Measurements from ENCODE around the gene FRMD4A. TPM values are rescaled to one million over a fixed set of nuclear protein-coding genes. Genes with fewer than 3 reads are reported as not detected.
A peak's percentile ranks its signal among the peaks of the same experiment; 100 is the strongest.

FRMD4A gene
- total and polyA plus RNA-seq, 2 experiments from 2014 or later = 5.4 to 10.3 TPM

DNA sequence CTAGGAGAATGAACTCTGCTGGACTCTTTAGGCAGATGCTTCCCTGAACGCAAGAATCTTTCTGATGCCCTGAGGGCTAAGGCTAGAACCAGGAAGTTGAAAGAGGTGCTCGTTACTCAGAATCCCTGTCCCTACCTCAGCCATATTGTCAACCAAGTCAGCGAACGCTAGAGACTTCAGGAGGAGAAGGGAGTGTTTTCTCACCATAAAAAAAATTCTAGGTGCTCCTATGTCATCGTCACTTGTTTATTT, 384.6 kb downstream of the FRMD4A start:
- peak overlapping the region; percentile 7 for H3K4me2 ChIP-seq
- no peak for DNase-seq (ENCODE audit: low spot score)
- H3K4me1 ChIP-seq (ENCODE audit: insufficient read depth) = peaks cover 9% of the 10 kb centered on the region
- peak overlapping the region; percentile 15 for H2AFZ ChIP-seq
- no peaks in the 10 kb centered on the region for H3K36me3 ChIP-seq (replicated peaks; ENCODE audit: insufficient read depth, low read depth)
- no peak overlapping the region for H3K4me3 ChIP-seq
- H3K9me2 ChIP-seq (replicated peaks; ENCODE audit: insufficient read depth) = no peaks in the 10 kb centered on the region
- no peaks in the 10 kb centered on the region for H4K20me1 ChIP-seq (ENCODE audit: insufficient read depth, poor library complexity, severe bottlenecking)
- H3K79me2 ChIP-seq = no peaks in the 10 kb centered on the region
- 65% methylated on average over 5 of the region's 5 CpGs for WGBS (ENCODE audit: low lambda C conversion rate, missing lambda C conversion rate)
- TF ChIP-seq EZH2 (IDR thresholded peaks at IDR 0.05; ENCODE audit: borderline replicate concordance) (no peak), EZH2phosphoT487 (IDR thresholded peaks at IDR 0.05; ENCODE audit: low read depth, severe bottlenecking, unreplicated experiment) (no peak)
- TF ChIP-seq, protein P1, sequence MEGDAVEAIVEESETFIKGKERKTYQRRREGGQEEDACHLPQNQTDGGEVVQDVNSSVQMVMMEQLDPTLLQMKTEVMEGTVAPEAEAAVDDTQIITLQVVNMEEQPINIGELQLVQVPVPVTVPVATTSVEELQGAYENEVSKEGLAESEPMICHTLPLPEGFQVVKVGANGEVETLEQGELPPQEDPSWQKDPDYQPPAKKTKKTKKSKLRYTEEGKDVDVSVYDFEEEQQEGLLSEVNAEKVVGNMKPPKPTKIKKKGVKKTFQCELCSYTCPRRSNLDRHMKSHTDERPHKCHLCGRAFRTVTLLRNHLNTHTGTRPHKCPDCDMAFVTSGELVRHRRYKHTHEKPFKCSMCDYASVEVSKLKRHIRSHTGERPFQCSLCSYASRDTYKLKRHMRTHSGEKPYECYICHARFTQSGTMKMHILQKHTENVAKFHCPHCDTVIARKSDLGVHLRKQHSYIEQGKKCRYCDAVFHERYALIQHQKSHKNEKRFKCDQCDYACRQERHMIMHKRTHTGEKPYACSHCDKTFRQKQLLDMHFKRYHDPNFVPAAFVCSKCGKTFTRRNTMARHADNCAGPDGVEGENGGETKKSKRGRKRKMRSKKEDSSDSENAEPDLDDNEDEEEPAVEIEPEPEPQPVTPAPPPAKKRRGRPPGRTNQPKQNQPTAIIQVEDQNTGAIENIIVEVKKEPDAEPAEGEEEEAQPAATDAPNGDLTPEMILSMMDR (IDR thresholded peaks at IDR 0.05; ENCODE audit: poor library complexity) = no peak
- peak overlapping the region; percentile 51 for H3K27ac ChIP-seq
- H3K9me3 ChIP-seq (ENCODE audit: low read depth) = no peaks in the 10 kb centered on the region
- H3K27me3 ChIP-seq = no peaks in the 10 kb centered on the region

GRCh38 chr10:13945390-13946208, 385.1 kb downstream of the FRMD4A start:
- H3K27ac ChIP-seq = peak overlapping the region; percentile 63
- TF ChIP-seq EZH2 (IDR thresholded peaks at IDR 0.05; ENCODE audit: borderline replicate concordance) (no peak), EZH2phosphoT487 (IDR thresholded peaks at IDR 0.05; ENCODE audit: low read depth, severe bottlenecking, unreplicated experiment) (no peak)
- TF ChIP-seq, protein P1 (IDR thresholded peaks at IDR 0.05; ENCODE audit: poor library complexity) = no peak
- DNase-seq (ENCODE audit: low spot score) = peak; percentile 14

DNA sequence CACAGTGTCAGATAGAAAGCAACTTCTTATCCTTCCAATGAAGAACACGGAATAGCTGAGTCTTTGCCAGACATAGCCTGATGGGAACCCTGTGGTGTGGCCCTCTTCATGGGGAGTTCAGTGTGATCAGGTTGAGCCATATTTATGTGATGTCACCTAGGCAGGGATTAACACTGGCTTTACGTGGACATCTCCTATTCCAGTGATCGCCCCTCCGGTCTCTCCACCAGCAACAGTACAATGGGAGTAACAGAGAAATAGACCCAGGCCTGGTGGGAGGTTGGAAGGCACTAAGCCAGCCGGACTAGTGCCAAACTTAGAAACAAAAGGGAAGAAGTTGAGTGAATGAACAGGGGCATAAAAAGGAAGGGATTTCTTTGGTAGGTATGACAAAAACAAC, 385.9 kb downstream of the FRMD4A start:
- Histone ChIP-seq H2AFZ (no peak overlapping the region), H4K20me1 (ENCODE audit: insufficient read depth, poor library complexity, severe bottlenecking) (no peaks in the 10 kb centered on the region), H3K9me3 (ENCODE audit: low read depth) (no peaks in the 10 kb centered on the region), H3K27me3 (no peaks in the 10 kb centered on the region), H3K4me3 (no peak overlapping the region), H3K4me2 (no peak overlapping the region), H3K27ac (peak overlapping the region; percentile 63), H3K9me2 (replicated peaks; ENCODE audit: insufficient read depth) (no peaks in the 10 kb centered on the region), H3K36me3 (replicated peaks; ENCODE audit: insufficient read depth, low read depth) (no peaks in the 10 kb centered on the region), H3K4me1 (ENCODE audit: insufficient read depth) (peaks cover 9% of the 10 kb centered on the region), H3K79me2 (no peaks in the 10 kb centered on the region)
- TF ChIP-seq EZH2phosphoT487 (IDR thresholded peaks at IDR 0.05; ENCODE audit: low read depth, severe bottlenecking, unreplicated experiment) (no peak), EZH2 (IDR thresholded peaks at IDR 0.05; ENCODE audit: borderline replicate concordance) (no peak)
- TF ChIP-seq, protein P1 (IDR thresholded peaks at IDR 0.05; ENCODE audit: poor library complexity) = no peak
- WGBS (ENCODE audit: low lambda C conversion rate, missing lambda C conversion rate) = 54% methylated on average over 5 of the region's 5 CpGs
- DNase-seq (ENCODE audit: low spot score) = no peak

More at GRCh38 chr10:13945390-13946208, 385.1 kb downstream of the FRMD4A start:
- Histone ChIP-seq H4K20me1 (ENCODE audit: insufficient read depth, poor library complexity, severe bottlenecking) (no peaks in the 10 kb centered on the region), H3K4me2 (peak overlapping the region; percentile 7), H3K4me1 (ENCODE audit: insufficient read depth) (peaks cover 9% of the 10 kb centered on the region), H3K9me3 (ENCODE audit: low read depth) (no peaks in the 10 kb centered on the region), H3K4me3 (no peak overlapping the region), H2AFZ (peak overlapping the region; percentile 15), H3K9me2 (replicated peaks; ENCODE audit: insufficient read depth) (no peaks in the 10 kb centered on the region), H3K27me3 (no peaks in the 10 kb centered on the region), H3K79me2 (no peaks in the 10 kb centered on the region), H3K36me3 (replicated peaks; ENCODE audit: insufficient read depth, low read depth) (no peaks in the 10 kb centered on the region)
- 44% methylated on average over 8 of the region's 8 CpGs for WGBS (ENCODE audit: low lambda C conversion rate, missing lambda C conversion rate)

Data from hepatocyte (in vitro differentiated cells).